HEK293 (cell line): ENCODE data around the gene LCN10.
A peak's percentile ranks its signal among the peaks of the same experiment; 100 is the strongest.

Source experiments
- CTCF ChIA-PET: fragments of 350-600 bp; formaldehyde crosslinking; extraction: SDS; loops from one replicate; lab custom pipeline; 2021; ENCODE audit warnings: antibody characterized with exemption; lab: Yijun Ruan, JAX
- POLR2A ChIA-PET: fragments of 300-600 bp; formaldehyde crosslinking; extraction: SDS; loops from one replicate; lab custom pipeline; 2020; ENCODE audit warnings: antibody characterized with exemption, inconsistent platforms; lab: Yijun Ruan, JAX
- H3K27ac ChIP-seq: fragments of 200-500 bp; sonication (Bioruptor generic); 2 replicates; pipeline ENCODE4 v1.5.1; 2014; ENCODE audit warnings: low read depth, low read length, control low read depth, inconsistent platforms; ENCODE audit errors: extremely low read depth
- H3K36me3 ChIP-seq, 2 experiments: fragments of 200-500 bp in 1 of 2; sonication (Bioruptor generic) in 1 of 2; 1 replicate in 1 of 2; 2 replicates in 1 of 2; pipeline ENCODE4 v1.5.1; 2014 to 2017; ENCODE audit warnings: inconsistent platforms in 2 of 2, low read length in 2 of 2; ENCODE audit not compliant: control insufficient read depth in 2 of 2, insufficient read depth in 1 of 2
- H3K4me1 ChIP-seq: fragments of 200-500 bp; sonication (Bioruptor generic); 2 replicates; pipeline ENCODE4 v1.5.1; 2014; ENCODE audit warnings: mild to moderate bottlenecking, low read length, inconsistent platforms; ENCODE audit not compliant: control insufficient read depth, insufficient read depth
- H3K4me3 ChIP-seq: 2 replicates; pipeline ENCODE4 v1.5.1; 2011; ENCODE audit warnings: low read depth, mild to moderate bottlenecking, control low read depth, low read length, moderate library complexity
- H3K9me3 ChIP-seq: fragments of 200-500 bp; sonication (Bioruptor generic); 2 replicates; pipeline ENCODE4 v1.5.1; 2014; ENCODE audit warnings: low read depth, low read length, inconsistent platforms; ENCODE audit not compliant: control insufficient read depth, insufficient read depth
- EGR2 ChIP-seq: fragments of 450-650 bp; formaldehyde crosslinking; IDR thresholded peaks from 2 replicates; pipeline ENCODE4 v1.5.1; 2016; ENCODE audit warnings: low read depth, missing biosample characterization, missing genetic modification characterization
- HOXA7 ChIP-seq: sonication (generic); formaldehyde crosslinking; IDR thresholded peaks from 2 replicates; pipeline ENCODE4 v1.8.1; 2022; ENCODE audit warnings: missing genetic modification reagents, borderline replicate concordance
- KLF1 ChIP-seq: fragments of 450-650 bp; formaldehyde crosslinking; IDR thresholded peaks from 2 replicates; pipeline ENCODE4 v1.5.1; 2016; ENCODE audit warnings: missing biosample characterization, missing genetic modification characterization
- KLF9 ChIP-seq: fragments of 450-650 bp; formaldehyde crosslinking; IDR thresholded peaks from 2 replicates; pipeline ENCODE4 v1.5.1; 2016; ENCODE audit warnings: missing biosample characterization, missing genetic modification characterization, low read depth
- SP3 ChIP-seq: fragments of 450-650 bp; formaldehyde crosslinking; IDR thresholded peaks from 2 replicates; pipeline ENCODE4 v1.5.1; 2016; ENCODE audit warnings: missing biosample characterization, missing genetic modification characterization
- ZBTB48 ChIP-seq: fragments of 450-650 bp; formaldehyde crosslinking; IDR thresholded peaks from 2 replicates; pipeline ENCODE4 v1.5.1; 2016; ENCODE audit warnings: missing biosample characterization, missing genetic modification characterization
- ZBTB6 ChIP-seq: fragments of 450-650 bp; formaldehyde crosslinking; IDR thresholded peaks from 2 replicates; pipeline ENCODE4 v1.5.1; 2017; ENCODE audit warnings: missing biosample characterization, missing genetic modification characterization
- ZFHX2 ChIP-seq: fragments of 450-650 bp; formaldehyde crosslinking; conservative IDR thresholded peaks from 2 replicates; pipeline ENCODE4 v1.5.1; 2016; ENCODE audit warnings: missing biosample characterization, missing genetic modification characterization
- ZIC2 ChIP-seq: fragments of 450-650 bp; formaldehyde crosslinking; IDR thresholded peaks from 2 replicates; pipeline ENCODE4 v1.5.1; 2016; ENCODE audit warnings: missing biosample characterization, missing genetic modification characterization
- ZNF132 ChIP-seq: fragments of 450-650 bp; formaldehyde crosslinking; IDR thresholded peaks from 2 replicates; pipeline ENCODE4 v1.5.1; 2017; ENCODE audit warnings: missing biosample characterization, missing genetic modification characterization, borderline replicate concordance
- ZNF146 ChIP-seq: fragments of 450-650 bp; formaldehyde crosslinking; IDR thresholded peaks from 2 replicates; pipeline ENCODE4 v1.5.1; 2016; ENCODE audit warnings: missing biosample characterization, missing genetic modification characterization
- ZNF157 ChIP-seq: fragments of 450-650 bp; formaldehyde crosslinking; IDR thresholded peaks from 2 replicates; pipeline ENCODE4 v1.5.1; 2016; ENCODE audit warnings: missing biosample characterization, missing genetic modification characterization
- ZNF214 ChIP-seq: fragments of 450-650 bp; formaldehyde crosslinking; IDR thresholded peaks from 2 replicates; pipeline ENCODE4 v1.5.1; 2017; ENCODE audit warnings: missing biosample characterization, mild to moderate bottlenecking, missing genetic modification characterization, borderline replicate concordance
- ZNF292 ChIP-seq: fragments of 450-650 bp; formaldehyde crosslinking; IDR thresholded peaks from 2 replicates; pipeline ENCODE4 v1.5.1; 2016; ENCODE audit warnings: low read depth, missing biosample characterization, missing genetic modification characterization, borderline replicate concordance
- ZNF433 ChIP-seq: fragments of 450-650 bp; formaldehyde crosslinking; IDR thresholded peaks from 2 replicates; pipeline ENCODE4 v1.5.1; 2016; ENCODE audit warnings: missing biosample characterization, missing genetic modification characterization, low read depth
- ZNF530 ChIP-seq: fragments of 450-650 bp; formaldehyde crosslinking; IDR thresholded peaks from 2 replicates; pipeline ENCODE4 v1.5.1; 2016; ENCODE audit warnings: low read depth, missing biosample characterization, missing genetic modification characterization
- ZNF600 ChIP-seq: fragments of 450-650 bp; formaldehyde crosslinking; IDR thresholded peaks from 2 replicates; pipeline ENCODE4 v1.5.1; 2016; ENCODE audit warnings: missing biosample characterization, missing genetic modification characterization
- TF ChIP-seq, protein P1 (sequence below): fragments of 450-650 bp; formaldehyde crosslinking; IDR thresholded peaks from 2 replicates; pipeline ENCODE4 v1.5.1; 2016; ENCODE audit warnings: missing biosample characterization, missing genetic modification characterization

LCN10 gene

DNA sequence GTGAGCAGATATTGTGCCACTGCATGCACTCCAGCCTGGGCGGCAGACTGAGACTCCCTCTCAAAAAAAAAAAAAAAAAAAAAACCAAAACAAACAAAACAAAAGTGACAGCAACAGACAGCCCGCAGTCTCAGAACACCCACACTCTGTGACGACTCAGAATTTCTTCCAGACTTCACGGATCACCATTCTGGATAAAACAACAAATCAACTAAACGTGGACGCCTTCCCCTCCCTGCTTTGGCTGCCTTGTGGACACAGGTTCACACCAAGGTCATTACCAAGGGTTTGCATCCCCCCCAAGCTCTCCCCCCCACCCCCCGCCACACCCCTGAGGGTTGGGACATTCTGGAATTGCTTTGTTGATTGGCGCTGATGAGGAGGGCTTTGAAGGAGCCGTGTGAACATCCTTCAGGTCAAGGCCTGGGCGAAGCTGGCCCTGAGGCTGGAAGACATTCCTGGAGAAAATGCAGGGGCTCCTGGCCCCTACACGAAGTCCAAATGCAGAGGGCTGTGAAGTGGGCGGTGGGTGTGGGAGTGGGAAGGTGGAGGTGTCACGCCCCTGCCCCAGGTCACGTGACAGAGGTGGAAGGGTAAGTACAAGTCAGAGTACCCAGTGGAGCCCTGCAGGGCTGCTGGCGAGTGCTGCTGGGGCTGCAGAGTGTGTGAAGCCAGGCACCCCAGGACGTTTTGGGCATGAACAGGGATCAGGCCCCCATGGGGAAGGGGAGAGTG, 10.1 kb downstream of the LCN10 start:
- Histone ChIP-seq H3K4me1 (no peaks in the 10 kb centered on the region), H3K27ac (no peak overlapping the region), H3K36me3 (no peaks in the 10 kb centered on the region), H3K9me3 (no peaks in the 10 kb centered on the region), H3K4me3 (no peak overlapping the region)
- ChIA-PET CTCF (interaction anchor here (1.6 kb wide), 1 partner anchor 28 kb away, joined by 3 read pairs; no protein-coding TSS in a partner anchor), POLR2A (interaction anchor here (0.7 to 0.8 kb wide), 3 partner anchors 15 to 23 kb away, joined by 3 to 5 read pairs (median 4); no protein-coding TSS in a partner anchor)
- TF ChIP-seq ZFHX2 (peak; percentile 89), ZNF600 (tag by site-specific recombination) (peak; percentile 61), ZNF146 (tag by site-specific recombination) (no peak), ZIC2 (peak; percentile 54; the same call in 1 of the 2 replicates), SP3 (no peak), HOXA7 (no peak), KLF1 (tag by site-specific recombination) (peak; percentile 77), KLF9 (tag by site-specific recombination) (peak; percentile 27; the same call in 1 of the 2 replicates), ZNF530 (tag by site-specific recombination) (no peak), ZNF214 (no peak), EGR2 (peak; percentile 84), ZNF157 (tag by site-specific recombination) (no peak)
- TF ChIP-seq, protein P1, sequence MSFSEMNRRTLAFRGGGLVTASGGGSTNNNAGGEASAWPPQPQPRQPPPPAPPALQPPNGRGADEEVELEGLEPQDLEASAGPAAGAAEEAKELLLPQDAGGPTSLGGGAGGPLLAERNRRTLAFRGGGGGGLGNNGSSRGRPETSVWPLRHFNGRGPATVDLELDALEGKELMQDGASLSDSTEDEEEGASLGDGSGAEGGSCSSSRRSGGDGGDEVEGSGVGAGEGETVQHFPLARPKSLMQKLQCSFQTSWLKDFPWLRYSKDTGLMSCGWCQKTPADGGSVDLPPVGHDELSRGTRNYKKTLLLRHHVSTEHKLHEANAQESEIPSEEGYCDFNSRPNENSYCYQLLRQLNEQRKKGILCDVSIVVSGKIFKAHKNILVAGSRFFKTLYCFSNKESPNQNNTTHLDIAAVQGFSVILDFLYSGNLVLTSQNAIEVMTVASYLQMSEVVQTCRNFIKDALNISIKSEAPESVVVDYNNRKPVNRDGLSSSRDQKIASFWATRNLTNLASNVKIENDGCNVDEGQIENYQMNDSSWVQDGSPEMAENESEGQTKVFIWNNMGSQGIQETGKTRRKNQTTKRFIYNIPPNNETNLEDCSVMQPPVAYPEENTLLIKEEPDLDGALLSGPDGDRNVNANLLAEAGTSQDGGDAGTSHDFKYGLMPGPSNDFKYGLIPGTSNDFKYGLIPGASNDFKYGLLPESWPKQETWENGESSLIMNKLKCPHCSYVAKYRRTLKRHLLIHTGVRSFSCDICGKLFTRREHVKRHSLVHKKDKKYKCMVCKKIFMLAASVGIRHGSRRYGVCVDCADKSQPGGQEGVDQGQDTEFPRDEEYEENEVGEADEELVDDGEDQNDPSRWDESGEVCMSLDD: no peak

- H3K4me1 ChIP-seq: no peaks in the 10 kb centered on the region; the same call in 1 of the 2 replicates
- no peak overlapping the region for H3K27ac ChIP-seq
- H3K9me3 ChIP-seq: no peaks in the 10 kb centered on the region
- ChIA-PET CTCF (interaction anchor here (0.5 to 3.9 kb wide), 11 partner anchors 8 to 401 kb away, joined by 3 to 14 read pairs (median 4); partner anchors contain the start of gene LCN8), POLR2A (interaction anchor here (0.9 to 4.0 kb wide), 6 partner anchors 9 to 305 kb away, joined by 3 to 79 read pairs (median 6); partner anchors contain the start of genes DIPK1B and LCN10)
- H3K36me3 ChIP-seq: peaks cover 0 to 21% of the 10 kb centered on the region in 2 experiments; a peak in 2 of 3 replicates
- no peak overlapping the region for H3K4me3 ChIP-seq
- TF ChIP-seq HOXA7 (no peak), ZFHX2 (no peak), ZNF292 (tag by site-specific recombination) (no peak), ZBTB6 (tag by site-specific recombination) (peak; percentile 97)
These were observed 12.8 kb downstream of the LCN10 start for GRCh38 chr9:136729926-136730325.

DNA sequence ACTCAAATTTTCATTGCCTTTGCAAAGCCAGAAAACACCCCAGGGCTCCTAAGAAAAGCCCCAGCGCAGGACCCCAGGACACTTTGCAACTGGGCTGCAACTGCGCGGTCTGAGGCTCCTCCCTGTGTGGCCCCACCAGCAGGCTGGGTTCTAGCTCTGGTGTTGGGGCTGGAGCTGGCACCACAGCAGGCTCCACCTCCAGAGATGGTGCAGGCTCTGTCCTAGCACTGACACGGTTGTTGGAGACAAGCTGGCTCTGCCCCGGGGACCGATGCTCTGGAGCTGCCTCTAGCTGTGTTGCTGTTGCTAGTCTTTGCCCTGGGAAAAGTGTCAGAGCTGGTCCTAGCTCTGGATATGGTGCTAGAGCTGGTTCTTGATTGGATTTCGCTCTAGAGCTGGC, 13.6 kb downstream of the LCN10 start:
- H3K36me3 ChIP-seq: peaks cover 0 to 29% of the 10 kb centered on the region in 2 experiments; a peak in 2 of 3 replicates
- H3K4me3 ChIP-seq: no peak overlapping the region
- POLR2A ChIA-PET: interaction anchor here (0.7 to 4.0 kb wide), 12 partner anchors 9 to 476 kb away, joined by 3 to 79 read pairs (median 6); partner anchors contain the start of genes DIPK1B, LCN10, LCN6 and SAPCD2
- H3K27ac ChIP-seq: no peak overlapping the region
- no peaks in the 10 kb centered on the region for H3K9me3 ChIP-seq
- H3K4me1 ChIP-seq: no peaks in the 10 kb centered on the region; the same call in 1 of the 2 replicates
- no peak for TF ChIP-seq ZBTB48
- peak; percentile 79 for TF ChIP-seq ZBTB6 (tag by site-specific recombination)
- TF ChIP-seq ZNF433 (tag by site-specific recombination): no peak
- TF ChIP-seq ZNF132 (tag by site-specific recombination): no peak
- TF ChIP-seq, all 188 proteins: peak for 1
- CTCF ChIA-PET: interaction anchor here (0.6 to 3.9 kb wide), 17 partner anchors 9 to 461 kb away, joined by 3 to 14 read pairs (median 4); partner anchors contain the start of gene LCN8
